Lung microvascular endothelial cell (primary cell): ENCODE results near the gene EFCAB11. TPM values are rescaled to one million over a fixed set of nuclear protein-coding genes. Genes with fewer than 3 reads are reported as not detected.

Experiments used
- DNase-seq, 2 donors: peaks; one replicate each; pipeline versions ENCODE4 v3.0.0 to v3.0.0-alpha.2; 2010; ENCODE audit warnings: low read depth in 2 of 2
- total RNA-seq: library from RNA; depleted of rRNA; stranded (reverse); fragments of >200 nt; gene quantifications from 2 replicates; pipeline ENCODE4 v1.2.1, GENCODE V29; 2014

EFCAB11 gene
- total RNA-seq, 1 donor from 2014 or later = 1.8 TPM

GRCh38 chr14:89957376-89957775 lies 2.8 kb upstream of the EFCAB11 start:
- no peak for DNase-seq

- DNase-seq = no peak
Observed at GRCh38 chr14:89956661-89957009, 2.1 kb upstream of the EFCAB11 start.

DNA sequence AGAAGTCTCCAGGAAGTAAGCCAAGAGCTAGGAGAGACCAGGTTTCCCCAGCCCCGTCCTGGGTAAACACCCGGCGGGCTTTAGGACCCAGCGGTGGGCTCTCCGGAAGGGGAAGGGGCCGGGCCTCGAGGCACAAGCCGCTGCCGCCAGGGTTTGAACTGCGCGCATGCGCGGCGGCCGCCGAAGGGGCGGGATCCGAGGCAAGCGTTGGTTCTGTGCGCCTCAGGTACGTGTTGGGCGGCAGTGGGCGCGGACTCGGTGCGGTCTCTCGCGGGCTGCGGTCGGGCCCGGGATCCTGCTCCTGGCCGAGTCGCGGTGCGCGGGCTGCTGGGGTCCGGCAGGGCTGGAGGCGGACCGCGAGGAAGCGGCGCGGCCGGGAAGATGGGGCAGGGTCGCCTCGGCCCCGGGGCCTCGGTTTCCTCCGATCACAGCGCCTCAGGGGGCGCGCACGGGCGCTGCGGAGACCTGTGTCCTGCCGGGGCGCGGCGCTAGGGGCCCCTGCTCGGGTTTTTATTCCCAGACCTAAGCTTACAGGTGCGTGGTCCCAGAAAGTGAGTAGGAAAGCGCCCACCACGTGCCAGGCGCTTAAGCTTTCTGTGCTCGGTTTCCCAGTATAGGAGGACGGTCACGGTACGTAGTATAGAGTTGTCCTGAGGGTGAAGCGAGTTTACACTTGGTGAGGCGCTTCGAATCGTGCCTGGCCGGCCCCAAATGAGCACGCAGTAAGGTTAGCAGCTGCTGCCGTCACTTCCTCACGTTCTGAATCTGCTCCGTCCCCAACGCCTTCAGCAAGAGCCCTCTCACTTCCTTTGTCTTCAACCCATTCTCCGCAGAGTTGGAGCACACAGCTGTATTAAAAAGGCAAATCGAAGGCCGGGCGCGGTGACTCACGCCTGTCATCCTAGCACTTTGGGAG lies 1.5 kb upstream of the EFCAB11 start, which contains the start of gene TDP1:
Gene TDP1, plus strand, starts transcription at position 183 of the 916 bp plus-strand sequence. CDS start 7,188 bp downstream, outside the sequence.
- peak; percentile 96 to 97 for DNase-seq

- no peak for DNase-seq
Observed at GRCh38 chr14:89955022-89955744, 653 bp upstream of the EFCAB11 start.

GRCh38 chr14:89953602-89954001 lies 928 bp downstream of the EFCAB11 start:
- no peak for DNase-seq

- DNase-seq = no peak
Observed at GRCh38 chr14:89952576-89952975, 2.0 kb downstream of the EFCAB11 start.

- no peak for DNase-seq
Observed at GRCh38 chr14:89947344-89947743, 7.2 kb downstream of the EFCAB11 start.

DNA sequence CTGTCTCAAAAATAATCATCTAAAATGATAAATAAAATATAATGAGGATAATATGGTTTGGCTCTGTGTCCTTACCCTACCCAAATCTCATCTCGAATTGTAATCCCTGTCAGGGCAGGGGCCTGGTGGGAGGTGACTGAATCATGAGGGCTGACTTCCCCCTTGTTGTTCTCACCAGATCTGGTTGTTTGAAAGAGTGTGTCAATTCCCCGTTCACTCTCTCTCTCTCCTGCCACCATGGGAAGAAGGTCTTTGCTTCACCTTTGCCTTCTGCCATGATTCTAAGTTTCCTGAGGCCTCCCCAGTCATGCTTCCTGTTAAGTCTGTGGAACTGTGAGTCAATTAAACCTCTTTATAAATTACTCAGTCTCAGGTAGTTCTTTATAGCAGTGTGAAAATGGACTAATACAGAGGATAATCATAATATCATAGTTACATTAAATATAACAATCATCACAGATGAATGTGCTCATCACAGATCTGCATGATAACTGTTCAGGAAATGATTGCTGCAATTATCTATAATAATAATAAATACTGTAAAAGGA lies 12.6 kb downstream of the EFCAB11 start:
- DNase-seq = peak in 1 of 2 donors; percentile 50

DNA sequence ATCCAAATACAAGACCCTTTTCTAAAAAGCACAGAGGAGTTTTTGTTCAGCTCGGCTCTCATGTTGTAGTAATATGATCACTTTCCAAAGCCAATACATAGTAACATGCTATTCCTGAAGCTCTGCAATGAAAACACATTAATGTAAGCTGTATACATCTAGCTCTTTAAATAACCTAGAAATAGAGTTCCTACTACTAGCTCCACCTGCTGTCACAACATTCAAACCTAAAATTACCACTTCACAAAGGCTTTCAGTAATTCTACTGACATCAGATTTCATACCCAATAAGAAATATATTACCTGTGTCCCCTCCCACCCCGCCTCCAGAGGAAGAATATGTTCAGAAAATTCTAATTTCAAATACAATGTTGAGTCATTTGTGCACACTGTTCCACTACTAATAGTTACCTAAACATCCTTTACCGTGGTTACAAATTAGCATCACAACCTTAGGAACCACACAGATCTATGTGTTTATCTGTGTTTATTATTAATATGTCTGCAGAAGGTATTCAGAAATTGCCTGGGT lies 17.8 kb downstream of the EFCAB11 start:
- DNase-seq = peak in 1 of 2 donors; percentile 39

GRCh38 chr14:89933002-89933401 lies 21.5 kb downstream of the EFCAB11 start:
- no peak for DNase-seq

DNA sequence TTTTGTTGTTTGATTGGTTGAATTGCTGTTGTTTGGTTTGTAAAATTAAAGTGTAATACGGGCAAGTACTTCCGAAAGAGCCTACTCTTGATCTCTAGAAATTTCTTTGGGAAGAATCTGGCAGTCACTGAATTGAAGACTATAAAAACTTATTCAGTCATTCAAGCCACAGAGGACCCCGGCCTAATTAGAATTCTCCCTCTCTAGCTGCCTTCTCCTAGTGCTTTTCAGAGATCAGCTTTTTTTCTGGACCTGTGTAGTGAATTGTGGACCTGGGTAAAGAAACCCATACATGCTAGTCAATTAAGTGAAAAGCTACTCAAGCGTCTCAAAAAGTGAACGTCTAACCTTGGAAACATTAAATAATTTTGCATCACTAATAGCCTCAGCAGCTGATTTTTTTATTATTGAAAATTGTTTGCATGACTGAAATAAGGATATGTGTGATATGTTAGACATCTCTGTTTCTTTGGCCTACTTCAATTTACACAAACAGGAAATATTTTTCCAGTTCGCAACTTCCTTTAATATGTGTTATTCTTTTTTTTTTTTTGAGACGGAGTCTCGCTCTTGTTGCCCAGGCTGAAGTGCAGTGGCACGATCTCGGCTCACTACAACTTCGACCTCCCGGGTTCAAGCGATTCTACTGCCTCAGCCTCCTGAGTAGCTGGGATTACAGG lies 27.2 kb downstream of the EFCAB11 start:
- peak; percentile 44 to 64 for DNase-seq

DNA sequence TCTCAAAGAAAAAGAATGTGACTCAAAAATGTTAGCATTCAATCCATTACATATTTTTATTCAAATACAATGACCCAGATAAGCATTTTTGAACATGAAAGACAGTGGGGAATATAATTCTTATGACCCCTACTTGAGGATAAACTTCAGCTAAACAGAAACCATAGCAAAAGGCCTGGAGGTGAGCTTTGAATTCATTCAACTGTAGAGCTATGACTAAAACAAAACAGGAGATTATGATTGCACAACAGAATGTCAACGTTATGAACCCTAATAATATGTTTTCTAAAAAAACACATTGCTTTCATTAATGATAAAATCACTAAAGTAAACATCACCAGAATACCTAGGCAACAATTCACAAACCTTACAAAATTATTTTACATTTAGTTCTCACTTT lies 27.8 kb downstream of the EFCAB11 start:
- DNase-seq = peak; percentile 45 to 65

DNA sequence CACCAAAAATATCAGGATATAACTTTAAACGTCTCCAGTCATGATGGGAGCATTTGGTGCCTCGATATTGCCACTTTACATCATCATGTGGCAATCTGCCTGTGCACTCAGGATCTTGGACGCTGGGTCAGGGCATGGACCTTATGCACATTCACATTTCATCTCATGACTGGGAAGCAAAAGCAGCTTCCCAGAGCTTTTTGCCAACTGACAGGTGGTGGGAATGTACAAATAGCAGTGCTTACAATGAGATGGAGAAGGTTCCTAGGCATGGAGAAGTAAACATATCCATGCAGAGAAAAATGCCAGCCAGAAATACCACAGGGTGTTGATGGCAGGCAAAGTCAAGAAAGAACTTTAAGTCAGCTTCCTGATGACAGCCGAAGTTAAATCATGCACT lies 30.3 kb downstream of the EFCAB11 start:
- no peak for DNase-seq

GRCh38 chr14:89922031-89922907 lies 32.3 kb downstream of the EFCAB11 start:
- DNase-seq = peak; percentile 25 to 84

DNA sequence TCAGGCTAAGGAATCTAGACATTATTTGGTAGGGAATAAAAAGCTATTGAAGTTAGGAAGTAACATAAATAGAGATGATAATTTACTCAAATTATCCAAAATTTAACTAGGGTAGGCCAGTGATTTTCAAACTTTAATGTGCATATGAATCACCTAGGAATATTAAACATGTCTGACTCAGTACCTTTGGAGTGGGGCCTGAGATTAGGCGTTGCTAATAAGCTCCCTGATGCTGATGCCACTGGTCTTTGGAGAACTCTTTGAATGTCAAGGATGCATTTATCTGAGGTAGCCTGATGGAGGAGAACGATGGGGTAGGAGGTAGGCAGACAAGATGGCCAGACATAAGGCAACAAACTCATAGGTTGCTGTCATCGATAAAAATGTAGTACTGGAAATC lies 33.2 kb downstream of the EFCAB11 start:
- DNase-seq = no peak

DNA sequence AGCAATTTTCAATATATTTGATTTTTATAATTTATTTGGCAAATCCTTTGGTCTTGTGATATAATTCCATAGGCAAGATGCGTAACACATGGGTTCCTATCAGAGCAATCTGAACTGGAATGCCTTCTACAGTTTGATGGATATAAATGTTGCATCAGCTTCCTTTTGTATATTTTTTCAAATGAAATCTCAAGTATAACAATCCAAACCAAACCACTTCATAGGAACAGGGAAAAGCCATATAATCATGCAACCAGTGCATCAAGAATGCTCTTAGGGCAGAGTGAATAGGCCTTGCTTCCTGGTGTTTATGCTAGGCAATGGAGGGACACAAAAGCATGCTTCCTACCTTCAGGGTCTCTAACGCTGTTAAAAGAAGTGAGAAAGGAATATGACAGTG lies 34.5 kb downstream of the EFCAB11 start:
- DNase-seq = no peak

GRCh38 chr14:89918721-89919120 lies 35.8 kb downstream of the EFCAB11 start:
- DNase-seq = no peak

GRCh38 chr14:89915114-89915878 lies 39.2 kb downstream of the EFCAB11 start:
- DNase-seq = peak; percentile 79 to 80

GRCh38 chr14:89912667-89913211 lies 41.8 kb downstream of the EFCAB11 start:
- peak; percentile 83 to 96 for DNase-seq
